OCI-LY3 (cell line): ENCODE measurements around the gene RNGTT.

Experiments
- H2AFZ ChIP-seq: fragments of 200-600, 300-600 bp; shearing (Covaris generic); 2 replicates; pipeline ENCODE4 v1.6.0; 2014; ENCODE audit warnings: antibody characterized with exemption, low read depth, low read length
- H3K27ac ChIP-seq: fragments of 200-600, 300-600 bp; sonication (generic); 2 replicates; pipeline ENCODE4 v1.5.1; 2014; ENCODE audit warnings: mild to moderate bottlenecking, low read length, moderate library complexity, mixed read lengths
- H3K27me3 ChIP-seq: fragments of 200-600, 300-600 bp; sonication (generic); 2 replicates; pipeline ENCODE4 v1.6.1; 2014; ENCODE audit warnings: low read depth, low read length, mixed read lengths
- H3K36me3 ChIP-seq: fragments of 200-600, 300-600 bp; sonication (generic); replicated peaks from 2 replicates; pipeline ENCODE3; 2014; ENCODE audit warnings: low read depth, low read length, mixed read lengths
- H3K4me1 ChIP-seq: fragments of 300-600, 200-600 bp; sonication (generic); 2 replicates; pipeline ENCODE4 v1.6.1; 2014; ENCODE audit warnings: low read length, mixed read lengths
- H3K4me2 ChIP-seq: fragments of 200-600, 300-600 bp; sonication (generic); 2 replicates; pipeline ENCODE4 v1.6.1; 2014; ENCODE audit warnings: low read length, mixed read lengths
- H3K4me3 ChIP-seq: fragments of 300-600, 200-600 bp; sonication (generic); 2 replicates; pipeline ENCODE4 v1.5.1; 2014; ENCODE audit warnings: antibody characterized with exemption, mild to moderate bottlenecking, low read length, moderate library complexity
- H3K79me2 ChIP-seq: fragments of 300-600, 200-600 bp; shearing (Covaris generic); 2 replicates; pipeline ENCODE4 v1.6.1; 2014; ENCODE audit warnings: mild to moderate bottlenecking, low read length, mixed read lengths
- H3K9ac ChIP-seq: fragments of 300-600, 200-600 bp; shearing (Covaris generic); 2 replicates; pipeline ENCODE4 v1.6.0; 2014; ENCODE audit warnings: mild to moderate bottlenecking, low read length, moderate library complexity
- H3K9me3 ChIP-seq: fragments of 200-600, 300-600 bp; shearing (Covaris generic); 2 replicates; pipeline ENCODE4 v1.6.1; 2014; ENCODE audit warnings: low read length, mixed read lengths; ENCODE audit not compliant: insufficient read depth
- H4K20me1 ChIP-seq: fragments of 200-600, 300-600 bp; sonication (generic); 2 replicates; pipeline ENCODE4 v1.6.1; 2016; ENCODE audit warnings: low read length, mixed read lengths; ENCODE audit not compliant: insufficient read depth
- CTCF ChIP-seq: fragments of 200-600, 300-600 bp; sonication (generic); IDR thresholded peaks from 2 replicates; pipeline ENCODE4 v1.5.1; 2014; ENCODE audit warnings: antibody characterized with exemption, low read length, low read depth
- EZH2phosphoT487 ChIP-seq: fragments of 200-600 bp; shearing (Covaris generic); IDR thresholded peaks from 2 replicates; pipeline ENCODE4 v1.6.1; 2018; ENCODE audit warnings: antibody characterized with exemption, mixed run types, low read depth

Gene RNGTT

GRCh38 chr6:88877893-88878292 lies 85.5 kb downstream of the RNGTT start:
- H3K4me2 ChIP-seq: no peak overlapping the region
- no peaks in the 10 kb centered on the region for H3K9me3 ChIP-seq
- no peaks in the 10 kb centered on the region for H3K27me3 ChIP-seq
- TF ChIP-seq CTCF: no peak
- no peak for TF ChIP-seq EZH2phosphoT487
- H3K27ac ChIP-seq: no peak overlapping the region
- H4K20me1 ChIP-seq: no peaks in the 10 kb centered on the region
- no peaks in the 10 kb centered on the region for H3K79me2 ChIP-seq
- H3K36me3 ChIP-seq: no peaks in the 10 kb centered on the region
- H2AFZ ChIP-seq: no peak overlapping the region
- H3K9ac ChIP-seq: no peak overlapping the region
- H3K4me3 ChIP-seq: no peak overlapping the region
- H3K4me1 ChIP-seq: no peaks in the 10 kb centered on the region

- Histone ChIP-seq H3K79me2 (no peaks in the 10 kb centered on the region), H3K36me3 (no peaks in the 10 kb centered on the region), H3K9ac (no peak overlapping the region), H3K27ac (no peak overlapping the region), H4K20me1 (no peaks in the 10 kb centered on the region), H2AFZ (no peak overlapping the region), H3K4me1 (peaks cover 13% of the 10 kb centered on the region), H3K4me2 (no peak overlapping the region), H3K4me3 (no peak overlapping the region), H3K27me3 (no peaks in the 10 kb centered on the region), H3K9me3 (no peaks in the 10 kb centered on the region)
- TF ChIP-seq EZH2phosphoT487 (no peak), CTCF (no peak)
Measured at GRCh38 chr6:88872962-88873361, 90.5 kb downstream of the RNGTT start.

GRCh38 chr6:88871498-88871897 lies 91.9 kb downstream of the RNGTT start:
- Histone ChIP-seq H3K4me1 (peaks cover 19% of the 10 kb centered on the region), H3K27ac (no peak overlapping the region), H3K9ac (no peak overlapping the region), H3K4me2 (no peak overlapping the region), H4K20me1 (no peaks in the 10 kb centered on the region), H3K27me3 (no peaks in the 10 kb centered on the region), H3K36me3 (no peaks in the 10 kb centered on the region), H2AFZ (no peak overlapping the region), H3K9me3 (no peaks in the 10 kb centered on the region), H3K79me2 (no peaks in the 10 kb centered on the region), H3K4me3 (no peak overlapping the region)
- TF ChIP-seq EZH2phosphoT487: no peak
- no peak for TF ChIP-seq CTCF

- H3K27ac ChIP-seq: no peak overlapping the region
- H3K79me2 ChIP-seq: no peaks in the 10 kb centered on the region
- TF ChIP-seq EZH2phosphoT487 (no peak), CTCF (peak; percentile 63)
Measured at GRCh38 chr6:88870717-88871330, 92.6 kb downstream of the RNGTT start.

More at GRCh38 chr6:88870717-88871330, 92.6 kb downstream of the RNGTT start:
- H4K20me1 ChIP-seq: no peaks in the 10 kb centered on the region
- H3K27me3 ChIP-seq: no peaks in the 10 kb centered on the region
- H3K4me1 ChIP-seq: peaks cover 19% of the 10 kb centered on the region
- H2AFZ ChIP-seq: no peak overlapping the region
- no peak overlapping the region for H3K4me2 ChIP-seq
- H3K9me3 ChIP-seq: no peaks in the 10 kb centered on the region
- no peak overlapping the region for H3K4me3 ChIP-seq
- no peak overlapping the region for H3K9ac ChIP-seq
- H3K36me3 ChIP-seq: no peaks in the 10 kb centered on the region
